NCI-H2081 treated with DMSO at 0.1 percent for 48 hours (cell line): Measurements from ENCODE around the gene JMJD4.

Experiments
- DNase-seq: peaks from one replicate; lab custom pipeline; 2025; lab: John Stamatoyannopoulos, UW

Gene JMJD4, protein sequence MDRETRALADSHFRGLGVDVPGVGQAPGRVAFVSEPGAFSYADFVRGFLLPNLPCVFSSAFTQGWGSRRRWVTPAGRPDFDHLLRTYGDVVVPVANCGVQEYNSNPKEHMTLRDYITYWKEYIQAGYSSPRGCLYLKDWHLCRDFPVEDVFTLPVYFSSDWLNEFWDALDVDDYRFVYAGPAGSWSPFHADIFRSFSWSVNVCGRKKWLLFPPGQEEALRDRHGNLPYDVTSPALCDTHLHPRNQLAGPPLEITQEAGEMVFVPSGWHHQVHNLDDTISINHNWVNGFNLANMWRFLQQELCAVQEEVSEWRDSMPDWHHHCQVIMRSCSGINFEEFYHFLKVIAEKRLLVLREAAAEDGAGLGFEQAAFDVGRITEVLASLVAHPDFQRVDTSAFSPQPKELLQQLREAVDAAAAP

DNA sequence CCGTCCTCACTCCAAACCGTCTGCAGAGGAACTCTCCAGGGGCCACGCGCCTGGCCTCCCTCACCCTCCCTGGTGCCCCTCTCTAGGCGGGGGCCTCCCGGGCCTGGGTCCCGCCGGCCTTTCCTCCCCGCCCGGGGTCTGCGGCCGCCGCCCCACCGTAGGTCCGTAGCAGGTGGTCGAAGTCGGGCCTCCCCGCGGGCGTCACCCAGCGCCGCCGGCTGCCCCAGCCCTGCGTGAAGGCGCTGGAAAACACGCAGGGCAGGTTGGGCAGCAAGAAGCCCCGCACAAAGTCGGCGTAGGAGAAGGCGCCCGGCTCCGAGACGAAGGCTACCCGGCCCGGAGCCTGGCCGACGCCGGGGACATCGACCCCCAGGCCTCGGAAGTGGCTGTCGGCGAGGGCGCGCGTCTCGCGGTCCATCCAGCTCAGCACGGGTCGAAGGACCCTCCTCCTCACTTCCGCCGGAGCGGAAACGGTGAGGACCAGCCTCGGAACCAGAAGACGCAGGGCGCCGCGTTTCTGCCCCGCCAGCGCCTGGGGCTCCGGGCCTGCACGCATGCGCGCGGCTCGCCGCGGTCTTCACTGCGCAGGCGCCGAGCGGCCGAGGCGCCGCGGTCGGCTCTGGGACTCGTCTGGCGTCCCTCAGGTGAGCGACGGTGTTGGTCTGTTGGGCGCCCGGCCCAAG is at the start of gene JMJD4, which contains the start of gene SNAP47:
Gene JMJD4 (minus strand): TSS at position 447 of the 683 bp plus-strand sequence. CDS start 29 bp downstream, at position 418.
Gene SNAP47 (plus strand): TSS at position 580 of the 683 bp plus-strand sequence. CDS start 12,302 bp downstream, outside the sequence.
- DNase-seq, result peak; percentile 79

DNA sequence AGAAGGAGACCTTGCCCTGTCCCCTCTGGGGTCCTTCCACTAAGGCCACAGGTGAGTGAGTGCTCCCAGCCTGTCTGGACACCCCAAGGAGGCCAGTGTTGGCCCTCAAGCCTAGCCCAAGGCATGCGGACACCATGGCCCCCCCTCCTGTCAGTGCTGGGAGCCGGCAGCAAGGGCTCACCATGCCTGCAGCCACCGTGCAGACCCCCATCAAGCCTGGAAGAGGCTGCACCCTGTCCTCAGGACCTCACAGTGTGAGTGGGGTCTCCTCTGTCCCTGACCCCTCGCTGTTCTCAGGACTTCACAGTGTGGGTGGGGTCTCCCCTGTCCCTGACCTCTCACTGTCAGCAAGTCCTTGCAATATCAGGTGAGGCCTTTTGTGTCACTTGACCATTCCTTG is 47.1 kb upstream of the JMJD4 start:
- DNase-seq, result no peak

DNA sequence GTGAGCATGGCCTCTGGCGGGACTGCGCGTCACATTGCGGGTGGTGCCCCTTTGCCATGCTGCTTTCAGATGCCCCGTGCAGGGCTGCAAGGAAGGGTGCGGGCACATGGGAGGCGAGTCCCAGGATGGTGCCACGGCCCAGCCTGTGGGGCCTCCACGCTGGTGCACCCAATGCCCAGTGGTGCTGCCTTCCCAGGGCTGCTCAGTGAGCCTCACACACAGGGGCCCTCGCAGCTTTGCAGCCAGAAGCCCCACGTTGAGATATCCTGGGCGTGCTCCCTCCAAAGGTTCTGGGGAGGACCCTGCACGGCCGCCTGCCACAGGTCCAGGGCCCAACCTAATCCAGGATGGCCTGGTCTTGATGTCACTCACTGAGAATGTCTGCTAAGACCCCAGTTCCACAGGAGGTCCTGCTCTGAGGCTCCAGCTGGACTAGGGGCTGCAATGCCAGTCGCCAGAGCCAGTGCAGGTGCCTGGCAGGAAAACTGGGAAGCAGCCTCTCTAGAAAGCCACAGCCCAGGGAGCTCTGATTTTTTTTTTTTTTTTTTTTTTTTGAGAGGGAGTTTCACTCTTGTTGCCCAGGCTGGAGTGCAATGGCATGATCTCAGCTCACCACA is 46.3 kb upstream of the JMJD4 start:
- DNase-seq, result no peak

DNA sequence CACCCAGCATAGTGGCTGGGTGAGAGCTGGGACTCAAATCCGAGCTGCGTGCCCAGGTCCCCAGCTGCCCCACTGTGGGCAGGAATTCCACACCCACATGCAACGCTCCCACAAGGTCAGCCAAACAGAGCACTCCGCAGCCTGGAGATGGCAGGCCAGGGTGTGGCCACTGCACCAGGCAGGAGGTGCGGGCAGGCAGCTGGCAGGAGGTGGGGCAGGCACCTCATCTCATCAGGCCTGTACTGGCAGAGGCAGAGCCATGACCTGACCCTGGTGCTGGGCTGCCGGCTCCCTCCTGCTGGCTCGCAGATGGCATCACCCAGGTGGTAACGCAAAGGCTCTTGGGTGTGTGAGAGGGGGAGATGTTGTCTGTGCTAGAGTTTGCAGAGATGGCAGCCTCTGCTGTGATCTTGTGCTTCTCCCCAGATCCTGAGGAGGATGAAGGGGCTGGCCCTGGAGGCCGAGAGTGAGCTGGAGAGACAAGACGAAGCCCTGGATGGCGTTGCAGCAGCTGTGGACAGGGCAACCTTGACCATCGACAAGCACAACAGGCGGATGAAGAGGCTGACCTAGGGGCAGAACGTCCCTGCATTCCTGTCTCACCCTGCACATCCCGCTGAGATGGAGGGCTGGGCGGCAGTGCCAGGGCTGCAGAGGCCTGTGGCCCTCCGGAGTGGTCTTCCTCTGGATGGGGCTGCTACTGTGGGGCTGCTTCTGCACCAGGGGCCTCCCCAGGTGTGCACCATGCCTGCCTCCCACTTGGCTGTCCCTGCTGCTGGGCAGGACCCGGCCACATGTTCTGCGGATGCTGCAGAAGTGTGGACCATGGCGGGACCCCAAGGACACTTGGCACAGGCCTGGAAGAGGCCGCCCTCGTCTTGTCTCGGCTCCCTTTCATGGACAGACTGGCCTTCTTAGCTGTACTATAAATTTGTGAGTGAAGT is 45.3 kb upstream of the JMJD4 start:
- no peak for DNase-seq

DNA sequence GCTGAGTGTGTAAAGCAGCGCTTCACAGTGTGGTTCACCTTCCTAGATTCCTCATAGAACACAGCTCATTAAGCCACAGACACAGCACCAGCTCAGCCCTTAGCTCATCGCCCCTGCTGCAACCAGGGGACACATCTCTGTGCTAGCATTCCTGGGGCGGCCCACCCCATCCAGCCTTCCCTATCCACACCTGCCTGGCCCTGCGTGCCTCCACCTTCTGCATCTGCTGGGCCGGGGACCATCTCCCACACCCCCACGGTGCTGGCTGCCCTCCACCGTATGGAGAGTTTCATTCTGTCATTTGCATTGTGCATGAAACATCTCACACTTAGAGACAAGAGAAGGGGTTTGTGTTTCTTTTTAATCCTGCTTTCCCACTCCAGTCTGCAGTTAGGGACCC is 44.6 kb upstream of the JMJD4 start:
- DNase-seq, result no peak

DNA sequence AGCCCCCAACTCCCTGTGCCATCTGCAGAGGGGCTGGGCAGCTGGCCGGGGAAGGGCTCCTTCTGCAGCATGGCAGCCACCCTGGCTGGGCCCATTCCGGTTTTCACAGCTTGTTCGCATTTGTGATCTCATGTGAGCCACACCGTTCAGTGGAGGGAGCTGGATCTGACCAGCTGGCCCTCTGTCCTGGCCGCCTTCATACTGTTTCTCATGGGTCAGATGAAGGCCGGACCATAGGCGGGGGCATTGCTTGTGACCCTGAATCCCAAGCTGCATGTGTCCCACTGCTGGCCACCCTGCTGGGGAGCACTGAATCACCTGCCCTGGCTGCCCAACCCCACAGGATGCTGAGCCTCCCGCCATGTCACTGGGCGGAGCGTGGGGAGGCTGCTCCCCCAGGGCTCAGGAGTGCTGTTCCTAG is 43.9 kb upstream of the JMJD4 start:
- DNase-seq, result no peak

DNA sequence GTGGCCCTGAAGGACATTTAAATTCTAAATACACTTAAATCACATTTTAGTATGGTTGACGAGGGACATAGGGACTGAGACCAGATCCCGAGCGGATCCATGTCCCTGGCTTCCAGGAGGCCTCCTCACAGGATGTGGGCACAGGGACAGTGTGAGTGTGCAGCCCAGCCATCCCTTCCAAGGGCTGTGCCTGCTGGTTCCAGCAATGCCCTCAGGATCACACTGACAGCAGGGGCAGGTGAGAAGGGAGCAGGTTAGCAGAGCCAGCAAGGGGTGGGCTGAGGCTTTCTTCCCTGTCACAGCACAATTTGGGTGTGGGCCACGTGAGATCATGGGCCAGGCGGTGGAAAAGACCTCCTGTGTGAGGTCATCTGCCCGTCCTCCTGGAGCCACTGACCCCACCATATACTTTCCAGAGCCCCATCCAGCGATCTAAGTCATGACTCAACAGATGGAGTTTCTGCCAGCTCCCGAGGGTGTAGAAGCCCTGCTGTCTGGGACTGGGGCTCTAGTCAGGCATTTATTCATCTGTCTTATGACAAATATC is 43.4 kb upstream of the JMJD4 start:
- no peak for DNase-seq

DNA sequence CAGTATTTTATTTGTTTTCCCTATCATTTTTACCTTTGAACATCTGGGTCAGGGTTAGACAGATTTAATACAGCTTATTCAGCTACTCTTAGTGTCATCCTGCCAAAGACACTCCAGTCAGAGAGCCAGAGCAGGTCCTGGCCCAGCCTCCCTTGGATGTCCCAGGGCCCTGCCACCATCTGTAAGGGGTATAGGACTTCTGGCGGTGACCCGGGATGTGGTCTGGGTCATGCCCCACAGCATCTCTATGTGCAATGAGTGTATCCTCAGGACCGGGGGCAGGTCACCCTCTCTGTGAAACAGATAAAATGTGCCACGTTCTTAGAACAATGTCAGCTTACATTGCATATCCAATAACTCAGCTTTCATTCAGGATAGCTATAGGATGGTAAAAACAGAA is 42.5 kb upstream of the JMJD4 start:
- DNase-seq, result no peak

DNA sequence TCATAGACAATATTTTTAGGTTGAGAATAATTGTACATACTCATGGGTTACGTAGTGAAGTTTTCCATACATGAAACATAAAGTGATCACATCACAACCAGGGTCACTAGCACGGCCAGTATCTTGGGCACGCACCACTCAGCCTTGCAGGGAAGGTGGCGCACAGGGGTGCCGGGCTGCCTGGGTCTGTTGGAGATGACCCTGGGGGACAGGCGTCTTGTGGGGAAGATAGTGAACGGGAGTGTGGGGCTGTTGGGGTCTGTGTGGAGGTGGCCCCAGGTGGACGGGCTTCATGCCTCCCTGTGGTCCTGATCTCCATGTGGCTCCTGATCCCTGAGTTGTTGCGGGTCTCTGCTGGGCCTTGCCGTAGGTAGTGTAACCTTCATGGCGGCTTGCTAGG is 42.1 kb upstream of the JMJD4 start:
- no peak for DNase-seq

DNA sequence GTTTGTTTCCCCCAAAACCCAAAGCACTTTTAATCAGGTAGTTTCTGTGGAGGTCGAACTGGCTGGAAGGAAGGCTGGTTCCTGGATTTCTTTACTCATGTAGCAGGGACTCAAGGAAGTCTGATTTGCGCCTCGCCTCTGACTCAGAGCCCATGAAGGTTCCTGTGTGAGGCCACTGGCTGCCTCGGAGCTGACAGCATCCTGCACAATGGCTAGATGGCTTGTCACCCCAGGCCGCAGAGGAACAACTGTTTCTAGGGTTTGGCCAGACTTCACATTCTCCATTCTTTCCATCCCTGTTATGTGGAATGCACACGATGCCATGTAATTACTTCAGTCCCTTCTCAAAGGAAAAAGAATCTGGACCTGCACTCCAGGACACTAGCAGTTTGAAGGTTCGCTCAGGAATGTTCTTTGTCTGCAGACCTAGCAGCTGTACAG is 41.2 kb upstream of the JMJD4 start:
- no peak for DNase-seq

DNA sequence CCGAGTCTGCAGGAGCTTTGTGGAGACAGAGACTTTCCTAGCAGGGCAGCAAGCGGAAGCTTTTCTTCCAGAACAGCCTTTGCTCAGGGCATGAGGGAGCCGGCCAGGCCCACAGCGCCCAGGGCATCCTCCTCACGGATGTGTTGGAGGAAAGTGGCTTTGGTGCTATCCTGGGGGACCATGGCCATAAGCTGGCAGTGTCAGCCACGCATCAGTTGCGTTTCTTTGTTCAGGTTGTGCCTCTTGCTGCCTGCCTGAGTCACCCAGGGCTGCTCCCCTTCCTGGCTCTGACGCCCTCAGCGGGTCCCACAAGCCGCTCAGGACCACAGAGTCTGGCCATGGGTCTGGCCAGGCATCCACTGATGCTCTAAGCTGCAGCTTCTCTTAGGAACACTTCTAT is 40.7 kb upstream of the JMJD4 start:
- DNase-seq, result no peak

DNA sequence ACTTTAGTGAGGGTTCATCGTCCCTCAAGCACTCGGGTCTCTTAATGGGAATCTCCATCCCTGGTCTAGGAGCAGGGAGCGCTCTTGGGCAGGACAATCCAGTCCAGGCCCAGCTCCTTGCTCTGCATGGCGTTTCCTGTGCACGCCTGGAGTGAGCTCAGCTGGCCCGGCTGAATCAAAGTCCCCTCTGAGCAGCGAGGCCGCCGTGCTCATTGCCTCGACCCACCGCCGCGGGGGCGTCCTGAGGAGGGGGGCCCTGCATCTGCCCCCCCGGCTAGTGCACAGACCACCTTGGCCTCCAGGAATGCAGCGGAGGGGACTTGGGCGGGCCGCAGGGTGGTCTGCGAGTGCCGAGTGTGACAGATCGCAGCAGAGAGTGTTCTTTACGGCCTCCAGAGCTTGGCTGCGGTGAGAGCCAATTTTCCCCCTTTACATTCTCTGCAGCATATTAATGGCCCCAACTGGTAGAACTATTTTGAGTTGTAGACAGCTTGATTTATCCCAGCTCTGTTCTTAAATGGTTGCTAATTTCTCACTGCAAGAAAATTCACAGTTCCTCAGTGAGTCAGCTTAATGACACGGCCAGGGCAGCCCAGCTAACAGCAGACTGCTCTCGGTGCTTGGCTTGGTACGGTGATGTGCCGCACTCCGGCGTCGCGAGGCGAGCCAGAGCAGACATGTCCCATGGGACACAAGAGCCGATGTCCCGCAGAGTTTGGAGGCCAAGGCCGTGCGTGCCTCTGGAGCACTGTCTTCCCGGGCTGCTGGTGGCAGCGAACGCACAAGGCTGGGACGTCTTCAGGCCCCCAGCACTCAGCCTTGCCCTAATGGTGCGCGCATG is 39.9 kb upstream of the JMJD4 start:
- DNase-seq, result no peak

DNA sequence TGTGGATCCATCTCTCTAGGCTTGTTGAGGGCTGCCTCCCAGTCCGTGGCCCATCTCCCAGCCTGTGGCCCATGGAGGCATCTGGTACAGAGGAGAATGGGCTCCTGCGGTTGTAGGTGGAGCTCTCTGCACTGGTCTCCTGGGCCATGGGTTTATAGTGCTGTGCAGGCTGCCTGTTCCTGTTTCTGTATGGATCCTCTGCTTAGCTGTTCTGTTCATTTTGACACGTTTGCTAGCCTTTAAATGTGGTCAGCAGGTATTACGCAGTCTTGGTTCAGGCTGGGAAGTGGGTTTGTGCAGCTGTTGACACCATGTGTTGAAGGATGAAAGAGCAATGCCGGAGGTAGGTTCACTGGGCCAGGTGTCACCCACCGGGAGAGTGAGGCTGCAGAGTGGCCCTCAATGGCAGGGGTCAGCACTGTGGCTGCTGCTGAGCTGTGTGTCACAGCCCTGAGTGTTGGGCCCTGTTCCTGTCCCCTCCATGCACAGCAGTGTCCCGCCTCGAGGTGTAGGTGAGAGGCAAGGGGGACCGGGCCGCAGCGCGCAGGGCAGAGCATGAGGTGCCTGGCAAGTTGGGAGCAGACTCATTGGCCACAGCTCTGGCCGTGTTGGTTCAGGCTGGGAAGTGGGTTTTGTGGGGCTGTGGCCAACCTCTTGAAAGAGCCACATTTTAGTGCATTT is 39.1 kb upstream of the JMJD4 start:
- no peak for DNase-seq

DNA sequence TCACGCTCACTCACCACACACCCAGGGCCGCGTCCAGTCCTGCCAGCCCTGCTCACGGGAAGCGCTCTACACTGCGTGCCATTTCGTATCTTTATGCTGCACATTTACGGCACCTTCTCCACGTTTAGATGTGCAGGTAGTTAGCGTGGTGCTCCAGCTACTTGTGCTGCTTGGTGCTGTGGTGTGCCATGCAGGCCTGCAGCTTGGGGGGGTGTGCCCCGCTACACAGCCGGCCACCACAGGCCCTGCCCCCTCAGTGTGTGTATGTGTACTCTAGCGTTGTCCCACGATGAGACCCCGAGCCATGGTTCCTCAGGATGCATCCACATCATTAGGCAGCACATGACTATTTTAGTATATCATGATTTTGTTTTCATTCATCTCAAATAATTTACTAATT is 38.5 kb upstream of the JMJD4 start:
- DNase-seq, result no peak

DNA sequence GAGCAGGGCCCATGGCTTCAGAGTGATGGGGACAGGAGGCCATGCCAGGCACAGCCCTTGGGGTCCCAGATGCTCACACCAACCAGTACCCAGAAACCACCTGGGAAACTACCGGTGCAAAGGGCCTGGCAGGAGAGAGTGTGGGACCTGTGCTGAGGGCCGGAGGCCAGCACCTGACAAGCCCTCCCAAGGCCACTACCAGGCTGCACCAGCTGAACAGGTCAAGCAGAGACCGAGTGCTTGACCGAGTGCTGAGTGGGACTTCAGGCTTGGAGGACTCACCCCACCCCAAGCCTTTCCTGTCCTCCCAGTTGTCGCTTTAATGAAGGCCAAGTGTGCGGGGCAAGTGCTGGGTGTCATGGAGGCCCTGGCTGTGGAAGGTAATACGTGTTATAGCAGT is 36.7 kb upstream of the JMJD4 start:
- no peak for DNase-seq

DNA sequence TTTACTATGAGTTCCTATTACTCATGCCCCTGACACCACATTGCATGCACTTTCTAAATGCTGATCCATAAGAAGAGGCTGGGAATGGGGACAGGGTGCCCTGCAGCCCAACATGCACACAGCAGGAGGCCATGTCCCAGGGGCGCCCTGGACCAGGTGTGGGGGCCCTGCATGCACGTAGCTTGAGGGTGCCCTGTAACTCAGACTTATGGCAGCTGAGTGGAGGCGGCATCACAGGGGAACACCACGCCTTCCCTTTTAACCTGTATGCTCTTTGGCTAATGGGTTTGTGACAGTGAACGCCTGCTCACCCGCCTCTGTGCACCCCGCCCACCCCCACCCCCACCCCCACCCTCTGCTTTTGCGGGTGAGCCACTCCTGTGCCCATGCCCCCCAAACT is 36.2 kb upstream of the JMJD4 start:
- DNase-seq, result no peak

DNA sequence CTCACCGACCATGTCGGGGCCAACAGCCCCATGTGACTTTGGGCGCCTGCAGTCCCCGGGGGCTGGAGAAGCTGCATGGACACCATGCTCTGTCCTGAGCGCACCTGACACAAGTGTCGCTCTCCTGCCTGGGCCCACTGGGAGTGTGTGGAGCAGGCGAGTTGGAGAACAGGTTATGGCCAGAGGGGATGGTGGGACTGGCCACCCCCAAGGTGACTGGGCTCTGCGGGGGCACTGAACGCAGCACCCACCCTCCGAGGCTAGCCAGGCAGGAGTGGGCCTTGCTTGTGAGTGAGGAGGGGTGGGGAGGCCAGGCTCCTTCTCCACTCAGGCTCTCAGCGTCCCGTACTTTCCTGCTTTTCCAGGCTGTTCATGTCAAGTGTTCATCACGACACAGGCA is 35.7 kb upstream of the JMJD4 start:
- DNase-seq, result no peak

DNA sequence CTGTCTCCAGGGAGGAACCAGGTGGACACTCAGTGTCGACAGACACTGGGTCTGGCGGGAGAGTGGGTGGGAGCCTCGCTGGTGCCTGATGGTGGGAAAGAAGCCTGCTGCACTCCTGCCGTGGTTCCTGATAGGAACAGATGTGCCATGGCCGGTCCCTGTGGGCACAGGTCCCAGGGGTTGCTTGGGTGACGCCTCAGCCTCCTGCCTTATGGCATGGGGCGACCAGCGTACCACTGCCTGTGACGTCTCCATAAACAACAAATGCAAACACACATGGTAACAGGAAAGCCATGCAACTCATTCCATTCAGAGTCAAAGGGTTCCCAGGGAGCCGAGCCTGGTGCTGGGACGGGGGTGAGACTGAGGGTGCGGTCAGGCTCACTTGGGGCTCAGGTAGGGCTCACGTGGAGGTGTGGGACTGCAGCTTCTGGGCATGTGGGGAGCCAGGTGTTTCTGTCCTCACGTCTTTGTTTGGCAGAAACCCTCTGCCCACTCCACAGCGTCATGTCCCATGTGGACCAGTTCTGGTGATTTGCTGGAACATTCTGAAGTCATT is 34.9 kb upstream of the JMJD4 start:
- no peak for DNase-seq

DNA sequence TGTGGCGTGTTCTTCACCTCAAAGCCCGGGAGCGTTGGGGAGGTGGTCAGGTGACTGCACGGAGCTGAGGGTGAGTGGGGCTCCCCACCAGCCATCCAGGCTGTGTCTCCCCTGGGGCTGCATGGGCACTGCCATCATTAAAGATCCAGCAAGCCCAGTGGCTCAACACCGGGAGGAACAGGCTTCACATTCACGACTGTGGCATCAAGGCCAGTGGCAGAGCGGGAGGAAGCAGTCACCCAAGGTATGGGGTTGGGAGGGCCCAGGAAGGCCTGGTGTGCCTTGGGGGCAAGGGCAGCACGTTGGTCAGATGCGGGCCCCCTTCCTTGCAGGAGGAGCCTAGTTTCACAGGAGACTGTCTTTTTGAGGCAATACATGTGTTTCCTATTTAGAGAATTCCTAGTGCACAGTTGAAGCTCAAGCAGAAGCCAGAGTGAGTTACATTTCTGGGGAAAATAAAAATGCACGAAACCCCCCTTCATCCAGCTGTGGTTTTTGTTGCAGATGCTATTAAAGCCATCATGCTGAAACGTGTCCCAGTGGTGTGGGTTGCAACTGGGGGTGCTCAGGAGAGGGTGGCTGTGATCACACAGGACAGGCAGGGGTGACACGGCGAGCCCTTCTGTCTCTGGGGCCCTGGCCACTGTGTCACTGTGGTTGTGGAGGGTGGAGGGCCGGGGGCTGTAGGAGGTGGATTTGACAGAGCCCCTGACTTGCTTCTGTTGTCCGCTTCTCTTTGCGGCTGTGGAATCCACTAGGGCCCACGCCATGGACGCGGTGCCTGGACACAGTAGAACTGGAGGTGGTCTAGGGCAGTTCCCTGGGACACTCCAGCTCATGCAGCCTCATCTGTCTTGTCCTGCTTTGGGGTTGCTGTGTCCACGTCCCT is 34.2 kb upstream of the JMJD4 start:
- DNase-seq, result no peak
